T-cell (primary cell): ENCODE results near the gene RHOU. TPM values are rescaled to one million over a fixed set of nuclear protein-coding genes. Genes with fewer than 3 reads are reported as not detected.
"Not testable (repeated sequence)": the region's sequence is repeated elsewhere in the genome, so short reads cannot be mapped to it uniquely, and the experiment has no call there.

ENCODE experiments used
- ATAC-seq, 4 experiments: fragments of 200-7000 bp in 3 of 4; fragments of 150-1000 bp in 1 of 4; cut with Tn5 transposase; replicated peaks in 1 of 4; 1 replicate in 3 of 4; 2 replicates in 1 of 4; pipeline ENCODE4 v1.10.0; 2021; ENCODE audit warnings: moderate library complexity in 3 of 4, mild to moderate bottlenecking in 2 of 4, moderate number of reproducible peaks in 1 of 4
- CTCF ChIA-PET, 2 donors: fragments of 300-600 bp; sonication (Branson Sonifier 250); formaldehyde crosslinking; loops; one replicate each; lab custom pipeline; 2022; ENCODE audit warnings: antibody characterized with exemption in 2 of 2; lab: Charles Lee
- POLR2A ChIA-PET, 2 donors: fragments of 300-600 bp; sonication (Branson Sonifier 250); formaldehyde crosslinking; loops; one replicate each; lab custom pipeline; 2022; ENCODE audit warnings: antibody characterized with exemption in 2 of 2; lab: Charles Lee
- DNase-seq, 35 experiments: peaks; one replicate each; pipeline versions ENCODE4 v3.0.0 to v3.0.0-alpha.2; 2013 to 2023
- H3K27ac ChIP-seq: one replicate; pipeline ENCODE4 v1.5.1; 2013; ENCODE audit warnings: low read length
- H3K27me3 ChIP-seq, 2 experiments: replicated peaks in 1 of 2; 1 replicate in 1 of 2; 2 replicates in 1 of 2; pipeline versions ENCODE4 v1.6.1 to v1.7.0; 2013; ENCODE audit warnings: low read length in 1 of 2, mixed read lengths in 1 of 2; ENCODE audit not compliant: control insufficient read depth in 2 of 2, insufficient read depth in 2 of 2; ENCODE audit errors: extremely low read depth in 1 of 2
- H3K36me3 ChIP-seq, 2 donors: 1 replicate in 1 of 2; 2 replicates in 1 of 2; pipeline versions ENCODE4 v1.6.1 to v1.7.0; 2013; ENCODE audit warnings: low read length in 1 of 2; ENCODE audit not compliant: control insufficient read depth in 2 of 2, insufficient read depth in 1 of 2; ENCODE audit errors: extremely low read depth in 1 of 2
- H3K4me1 ChIP-seq, 2 experiments: 1 replicate in 1 of 2; 2 replicates in 1 of 2; pipeline versions ENCODE4 v1.6.1 to v1.7.0; 2013; ENCODE audit warnings: low read length in 2 of 2, mixed read lengths in 1 of 2; ENCODE audit not compliant: insufficient read depth in 2 of 2, control insufficient read depth in 1 of 2; ENCODE audit errors: extremely low read depth in 1 of 2
- H3K4me3 ChIP-seq, 2 donors: 1 replicate in 1 of 2; 2 replicates in 1 of 2; pipeline versions ENCODE4 v1.5.1 to v1.7.0; 2013; ENCODE audit warnings: mild to moderate bottlenecking in 2 of 2, low read length in 1 of 2, moderate library complexity in 1 of 2; ENCODE audit not compliant: control insufficient read depth in 1 of 2; ENCODE audit errors: extremely low read depth in 1 of 2
- H3K9me3 ChIP-seq: 2 replicates; pipeline ENCODE4 v1.7.0; 2013
- H3K27ac Mint-ChIP-seq, 2 donors: one replicate each; pipeline ENCODE4 v1.8.0; 2020 to 2021; ENCODE audit warnings: mild to moderate bottlenecking in 2 of 2, mixed read lengths in 2 of 2
- H3K27me3 Mint-ChIP-seq, 2 donors: one replicate each; pipeline ENCODE4 v1.8.0; 2021 to 2022; ENCODE audit warnings: mixed read lengths in 2 of 2
- H3K36me3 Mint-ChIP-seq: one replicate; pipeline ENCODE4 v1.8.0; 2021; ENCODE audit warnings: mixed read lengths
- H3K4me1 Mint-ChIP-seq, 3 donors: one replicate each; pipeline ENCODE4 v1.8.0; 2020 to 2022; ENCODE audit warnings: mixed read lengths in 3 of 3, mild to moderate bottlenecking in 1 of 3
- H3K4me3 Mint-ChIP-seq, 3 donors: one replicate each; pipeline ENCODE4 v1.8.0; 2020 to 2022; ENCODE audit warnings: mild to moderate bottlenecking in 3 of 3, mixed read lengths in 3 of 3, moderate library complexity in 3 of 3
- H3K9me3 Mint-ChIP-seq, 3 donors: one replicate each; pipeline ENCODE4 v1.8.0; 2020 to 2022; ENCODE audit warnings: mixed read lengths in 3 of 3
- WGBS: methylation state at CpG from one replicate; pipeline ENCODE4 v1.1.5; 2013; ENCODE audit warnings: missing lambda C conversion rate; ENCODE audit not compliant: insufficient coverage; 5-methylcytosine and 5-hydroxymethylcytosine counted together
- total RNA-seq, 35 experiments: library from RNA in 6 of 35; stranded (reverse) in 6 of 35; fragments of 120-200 nt in 1 of 35; gene quantifications; one replicate each; pipeline versions ENCODE4 v1.2.1 to v1.2.4 and lab custom pipeline; 2013 to 2026

The RHOU gene
- 1 to 10 TPM; 1.5 to 2.3 (median 1.8) TPM for total RNA-seq
- 8.0 TPM for total RNA-seq (2013)
- 1.8 to 15.8 (median 4.8) reads per million in 29 experiments for total RNA-seq (lab: John Stamatoyannopoulos, UW)

DNA sequence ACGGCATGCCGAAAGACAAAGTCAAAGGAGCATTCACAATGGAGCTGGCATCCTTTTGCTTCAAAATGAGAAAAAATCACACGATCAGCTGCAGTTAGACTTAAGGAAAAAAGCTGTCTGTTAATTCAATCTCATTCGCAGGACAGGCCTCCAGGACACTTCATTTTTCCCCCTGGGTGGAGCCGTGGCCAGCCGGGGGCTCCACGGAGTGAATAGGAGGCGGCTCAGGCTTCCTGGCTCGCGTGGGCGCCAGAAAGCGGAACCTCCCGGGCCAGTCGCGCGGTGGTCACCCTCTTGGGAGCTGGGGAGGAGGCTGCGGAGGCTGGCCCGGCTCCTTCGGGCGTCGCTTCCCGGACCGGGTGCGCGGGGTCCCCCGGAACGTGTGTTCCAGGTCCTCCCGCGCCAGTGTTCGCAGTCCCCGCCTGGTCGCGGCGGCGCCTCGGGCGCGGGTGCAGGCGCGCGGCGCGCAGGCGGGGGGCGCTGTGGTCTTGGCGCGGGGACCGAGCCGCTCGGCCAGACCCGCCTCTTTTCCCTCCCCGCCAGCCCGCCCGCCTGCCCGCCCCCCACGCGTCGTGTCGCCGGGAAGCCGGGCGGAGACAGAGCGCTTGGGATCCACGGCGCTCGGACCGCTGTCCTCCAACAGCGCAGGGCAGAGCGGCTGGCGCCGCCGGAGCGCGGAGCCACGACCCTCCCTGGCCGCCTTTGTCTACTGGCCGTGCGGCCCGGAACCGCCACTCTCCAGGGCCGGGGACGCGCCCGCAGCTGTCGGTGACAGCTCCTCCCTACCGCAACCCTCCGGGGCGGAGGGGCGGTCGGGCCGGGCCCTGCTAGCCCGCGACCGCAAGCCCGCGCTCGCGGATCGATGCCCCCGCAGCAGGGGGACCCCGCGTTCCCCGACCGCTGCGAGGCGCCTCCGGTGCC is at the start of gene RHOU:
TSS of gene RHOU (plus strand) at position 599 of the 921 bp plus-strand sequence. CDS start at position 863, 264 bp downstream.
- Mint-ChIP-seq H3K27ac (peak within 1 kb of the TSS; percentile 69 to 81), H3K36me3 (peaks cover 2% of the 10 kb centered on the region), H3K4me3 (peak within 1 kb of the TSS; percentile 85 to 90 (median 86)), H3K9me3 (no peaks in the 10 kb centered on the region), H3K4me1 (peaks cover 26 to 27% (median 26%) of the 10 kb centered on the region in 3 donors), H3K27me3 (peaks cover 10 to 11% of the 10 kb centered on the region in 2 donors)
- ATAC-seq (peak; percentile 88 to 91 (median 90)), DNase-seq (peak; percentile 28 to 84 (median 57))
- Histone ChIP-seq H3K27me3 (peaks cover 0 to 2% of the 10 kb centered on the region in 2 experiments), H3K36me3 (peaks cover 0 to 5% of the 10 kb centered on the region in 2 donors), H3K4me1 (peaks cover 0 to 39% of the 10 kb centered on the region in 2 experiments), H3K4me3 (peak within 1 kb of the TSS; percentile 50 to 73), H3K27ac (peak within 1 kb of the TSS; percentile 36), H3K9me3 (no peaks in the 10 kb centered on the region)
- POLR2A ChIA-PET, result interaction anchor here in 1 of 2 donors (0.6 to 1.2 kb wide), 2 partner anchors 466 to 520 kb away, joined by 5 to 9 read pairs; no protein-coding TSS in a partner anchor
- CTCF ChIA-PET, result interaction anchor here (0.6 to 4.2 kb wide), 9 partner anchors 8 to 520 kb away, joined by 3 to 28 read pairs (median 5); no protein-coding TSS in a partner anchor
- WGBS, result under 1% methylated on average over 99 of the region's 107 CpGs

DNA sequence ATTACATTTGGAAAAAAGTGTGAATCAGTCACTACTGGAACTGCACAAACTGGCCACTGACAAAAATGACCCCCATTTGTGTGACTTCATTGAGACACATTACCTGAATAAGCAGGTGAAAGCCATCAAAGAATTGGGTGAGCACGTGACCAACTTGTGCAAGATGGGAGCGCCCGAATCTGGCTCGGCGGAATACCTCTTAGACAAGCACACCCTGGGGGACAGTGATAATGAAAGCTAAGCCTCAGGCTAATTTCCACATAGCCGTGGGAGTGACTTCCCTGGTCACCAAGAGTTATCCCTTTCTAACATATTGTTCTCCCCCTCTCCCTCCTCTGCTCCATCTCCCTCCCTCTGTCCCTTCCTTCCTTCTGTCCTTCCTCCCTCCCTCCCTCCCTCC is 47.7 kb upstream of the RHOU start:
- no peak overlapping the region for H3K4me3 Mint-ChIP-seq
- H3K27ac Mint-ChIP-seq, result no peak overlapping the region
- no peaks in the 10 kb centered on the region for H3K9me3 Mint-ChIP-seq
- ATAC-seq (no peak), DNase-seq (no peak)
- H3K36me3 Mint-ChIP-seq, result no peaks in the 10 kb centered on the region
- no peak overlapping the region for H3K27ac ChIP-seq
- no peaks in the 10 kb centered on the region for H3K9me3 ChIP-seq
- no peaks in the 10 kb centered on the region for H3K4me1 ChIP-seq
- no peaks in the 10 kb centered on the region for H3K4me1 Mint-ChIP-seq
- H3K4me3 ChIP-seq, result no peak overlapping the region
- H3K36me3 ChIP-seq, result no peaks in the 10 kb centered on the region
- WGBS, result 93% methylated on average over 6 of the region's 6 CpGs
- H3K27me3 ChIP-seq, result peaks cover 0 to 10% of the 10 kb centered on the region in 2 experiments
- ChIA-PET CTCF (interaction anchor here in 1 of 2 donors (0.6 to 1.1 kb wide), 3 partner anchors 9 to 814 kb away, joined by 3 read pairs; no protein-coding TSS in a partner anchor), POLR2A (no interaction called here)
- H3K27me3 Mint-ChIP-seq, result peaks cover 16 to 20% of the 10 kb centered on the region in 2 donors

DNA sequence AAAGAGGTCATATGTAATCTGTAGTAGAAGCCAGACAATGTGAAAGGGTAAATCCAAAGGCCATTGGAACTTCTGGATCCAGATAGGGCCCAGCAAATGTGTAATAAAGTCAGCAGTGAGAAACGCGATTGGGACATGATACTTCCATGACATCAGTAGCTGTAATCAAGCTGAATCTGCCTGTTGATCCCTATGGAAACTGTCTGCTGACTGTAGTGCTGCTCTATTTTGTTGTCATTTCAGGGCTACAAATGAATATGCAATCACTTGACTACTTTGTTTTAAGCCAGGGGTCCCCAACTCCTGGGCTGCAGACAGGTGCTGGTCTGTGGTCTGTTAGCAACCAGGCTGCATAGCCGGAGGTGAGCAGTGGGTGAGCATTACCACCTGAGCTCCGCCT is 46.0 kb upstream of the RHOU start:
- ATAC-seq, result no peak
- Histone ChIP-seq H3K27ac (no peak overlapping the region), H3K9me3 (no peaks in the 10 kb centered on the region), H3K4me3 (no peak overlapping the region), H3K27me3 (peaks cover 0 to 6% of the 10 kb centered on the region in 2 experiments), H3K36me3 (no peaks in the 10 kb centered on the region), H3K4me1 (no peaks in the 10 kb centered on the region)
- no peaks in the 10 kb centered on the region for H3K36me3 Mint-ChIP-seq
- DNase-seq, result no peak
- H3K27ac Mint-ChIP-seq, result no peak overlapping the region
- CTCF ChIA-PET, result interaction anchor here (0.8 to 3.8 kb wide), 2 partner anchors 538 to 566 kb away, joined by 4 to 29 read pairs; no protein-coding TSS in a partner anchor
- POLR2A ChIA-PET, result no interaction called here
- H3K27me3 Mint-ChIP-seq, result peaks cover 12 to 13% of the 10 kb centered on the region in 2 donors
- WGBS, result 80% methylated on average over 4 of the region's 4 CpGs
- no peak overlapping the region for H3K4me3 Mint-ChIP-seq
- H3K9me3 Mint-ChIP-seq, result no peaks in the 10 kb centered on the region
- H3K4me1 Mint-ChIP-seq, result no peaks in the 10 kb centered on the region

DNA sequence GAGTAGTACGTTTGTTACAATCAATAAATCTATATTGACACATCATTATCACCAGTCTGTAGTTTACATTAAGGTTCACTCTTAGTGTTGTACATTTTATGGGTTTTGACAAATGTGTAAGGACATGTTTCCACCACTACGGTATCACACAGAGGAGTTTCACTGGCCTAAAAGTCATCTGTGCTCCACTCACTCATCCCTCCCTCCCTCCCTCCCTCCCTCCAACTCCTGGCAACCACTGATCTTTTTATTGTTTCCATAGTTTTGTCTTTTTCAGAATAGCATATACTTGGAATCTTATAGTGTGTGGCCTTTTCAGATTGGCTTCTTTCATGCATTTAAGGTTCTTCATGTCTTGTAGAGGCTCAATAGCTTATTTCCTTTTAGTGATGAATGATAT is 44.1 kb upstream of the RHOU start:
- CTCF ChIA-PET, result interaction anchor here (0.8 to 3.8 kb wide), 6 partner anchors 12 to 1246 kb away, joined by 3 to 36 read pairs (median 6); no protein-coding TSS in a partner anchor
- Histone ChIP-seq H3K4me1 (peaks cover 2 to 6% of the 10 kb centered on the region in 2 experiments), H3K9me3 (no peaks in the 10 kb centered on the region), H3K27me3 (peaks cover 0 to 5% of the 10 kb centered on the region in 2 experiments), H3K36me3 (no peaks in the 10 kb centered on the region), H3K27ac (no peak overlapping the region), H3K4me3 (no peak overlapping the region)
- ATAC-seq, result no peak
- no peak for DNase-seq
- Mint-ChIP-seq H3K36me3 (no peaks in the 10 kb centered on the region), H3K4me1 (peaks cover 9 to 10% (median 9%) of the 10 kb centered on the region in 3 donors), H3K9me3 (no peaks in the 10 kb centered on the region), H3K27ac (no peak overlapping the region), H3K4me3 (no peak overlapping the region), H3K27me3 (peaks cover 12 to 13% of the 10 kb centered on the region in 2 donors)
- no CpG with 5 or more reads among the region's 2 CpGs for WGBS
- POLR2A ChIA-PET, result interaction anchor here in 1 of 2 donors (0.7 kb wide), 1 partner anchor 302 kb away, joined by 5 read pairs; no protein-coding TSS in a partner anchor

DNA sequence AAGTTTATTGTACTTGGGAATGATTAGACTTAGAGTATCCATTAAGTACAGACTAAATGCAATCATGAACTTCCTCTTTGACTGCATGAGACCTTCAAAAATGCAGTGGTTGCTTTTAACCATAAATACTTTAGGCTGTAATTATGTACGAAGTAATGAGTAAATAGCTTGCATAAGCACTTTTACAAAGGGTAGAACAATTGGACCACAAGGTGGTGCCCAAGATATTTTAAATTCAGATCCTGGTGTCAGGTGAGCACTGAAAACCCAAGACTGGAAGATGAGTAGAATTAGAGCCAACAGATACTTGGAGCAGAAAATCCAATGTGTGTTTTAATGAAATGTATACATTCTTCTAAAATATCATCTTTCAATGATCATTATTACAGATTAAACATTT is 43.4 kb upstream of the RHOU start:
- DNase-seq, result peak in 11 of 35 experiments; percentile 2 to 69 (median 17)
- H3K36me3 Mint-ChIP-seq, result no peaks in the 10 kb centered on the region

DNA sequence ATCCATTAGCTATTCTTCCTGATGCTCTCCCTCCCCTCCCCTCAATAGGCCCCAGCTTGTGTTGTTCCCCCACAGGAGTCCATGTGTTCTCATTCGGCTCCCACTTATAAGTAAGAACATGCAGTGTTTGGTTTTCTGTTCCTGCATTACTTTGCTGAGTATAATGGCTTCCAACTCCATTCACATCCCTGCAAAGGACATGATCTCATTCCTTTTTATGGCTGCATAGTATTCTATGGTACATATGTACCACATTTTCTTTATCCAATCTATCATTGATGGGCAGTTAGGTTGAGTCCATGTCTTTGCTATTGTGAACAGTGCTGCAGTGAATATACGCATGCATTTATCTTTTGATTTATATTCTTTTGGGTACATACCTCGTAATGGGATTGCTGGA is 40.8 kb upstream of the RHOU start:
- no CpG with 5 or more reads among the region's 3 CpGs for WGBS
- CTCF ChIA-PET, result interaction anchor here (1.1 to 2.2 kb wide), 3 partner anchors 8 to 560 kb away, joined by 3 to 12 read pairs (median 4); no protein-coding TSS in a partner anchor
- DNase-seq, H3K27me3 ChIP-seq, H3K4me1 Mint-ChIP-seq, ATAC-seq, H3K27ac ChIP-seq, POLR2A ChIA-PET, H3K4me1 ChIP-seq, H3K4me3 Mint-ChIP-seq, H3K9me3 Mint-ChIP-seq, H3K27ac Mint-ChIP-seq, H3K27me3 Mint-ChIP-seq, H3K36me3 Mint-ChIP-seq, H3K36me3 ChIP-seq, H3K9me3 ChIP-seq, H3K4me3 ChIP-seq: not testable (repeated sequence)

More for the DNA sequence above, 43.4 kb upstream of the RHOU start:
- Mint-ChIP-seq H3K4me3 (no peak overlapping the region), H3K27me3 (peaks cover 12 to 13% of the 10 kb centered on the region in 2 donors), H3K9me3 (no peaks in the 10 kb centered on the region), H3K27ac (no peak overlapping the region), H3K4me1 (peaks cover 9 to 10% (median 9%) of the 10 kb centered on the region in 3 donors)
- POLR2A ChIA-PET, result interaction anchor here in 1 of 2 donors (0.7 kb wide), 1 partner anchor 301 kb away, joined by 5 read pairs; no protein-coding TSS in a partner anchor
- Histone ChIP-seq H3K4me1 (peaks cover 2 to 6% of the 10 kb centered on the region in 2 experiments), H3K4me3 (no peak overlapping the region), H3K9me3 (no peaks in the 10 kb centered on the region), H3K36me3 (no peaks in the 10 kb centered on the region), H3K27me3 (peaks cover 0 to 2% of the 10 kb centered on the region in 2 experiments), H3K27ac (no peak overlapping the region)
- peak in 2 of 4 experiments; percentile 23 to 47 for ATAC-seq
- CTCF ChIA-PET, result interaction anchor here (0.6 to 3.8 kb wide), 8 partner anchors 24 to 1245 kb away, joined by 3 to 36 read pairs (median 4); no protein-coding TSS in a partner anchor
- WGBS, result no CpG with 5 or more reads among the region's 1 CpG
